SU-DHL-6 (cell line): ENCODE results near the gene NINL.

ENCODE experiments used
- EZH2phosphoT487 ChIP-seq: fragments of 200-600 bp; sonication (generic), shearing (Covaris generic); conservative IDR thresholded peaks from 2 replicates; pipeline ENCODE4 v1.6.1; 2018; ENCODE audit warnings: mild to moderate bottlenecking, antibody characterized with exemption, low read length, moderate library complexity, mixed read lengths
- TF ChIP-seq, protein P1 (sequence below): fragments of 200-600 bp; sonication (generic); IDR thresholded peaks from one replicate; pipeline ENCODE4 v1.5.1; 2017; ENCODE audit warnings: antibody characterized with exemption, mild to moderate bottlenecking, low read length, moderate library complexity; ENCODE audit not compliant: insufficient read depth, poor library complexity, severe bottlenecking

- TF ChIP-seq, protein P1, sequence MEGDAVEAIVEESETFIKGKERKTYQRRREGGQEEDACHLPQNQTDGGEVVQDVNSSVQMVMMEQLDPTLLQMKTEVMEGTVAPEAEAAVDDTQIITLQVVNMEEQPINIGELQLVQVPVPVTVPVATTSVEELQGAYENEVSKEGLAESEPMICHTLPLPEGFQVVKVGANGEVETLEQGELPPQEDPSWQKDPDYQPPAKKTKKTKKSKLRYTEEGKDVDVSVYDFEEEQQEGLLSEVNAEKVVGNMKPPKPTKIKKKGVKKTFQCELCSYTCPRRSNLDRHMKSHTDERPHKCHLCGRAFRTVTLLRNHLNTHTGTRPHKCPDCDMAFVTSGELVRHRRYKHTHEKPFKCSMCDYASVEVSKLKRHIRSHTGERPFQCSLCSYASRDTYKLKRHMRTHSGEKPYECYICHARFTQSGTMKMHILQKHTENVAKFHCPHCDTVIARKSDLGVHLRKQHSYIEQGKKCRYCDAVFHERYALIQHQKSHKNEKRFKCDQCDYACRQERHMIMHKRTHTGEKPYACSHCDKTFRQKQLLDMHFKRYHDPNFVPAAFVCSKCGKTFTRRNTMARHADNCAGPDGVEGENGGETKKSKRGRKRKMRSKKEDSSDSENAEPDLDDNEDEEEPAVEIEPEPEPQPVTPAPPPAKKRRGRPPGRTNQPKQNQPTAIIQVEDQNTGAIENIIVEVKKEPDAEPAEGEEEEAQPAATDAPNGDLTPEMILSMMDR = no peak
- no peak for TF ChIP-seq EZH2phosphoT487
Observed at GRCh38 chr20:25535762-25536161, 49.6 kb downstream of the NINL start.
